Mesodermal cell (in vitro differentiated cells): Measurements from ENCODE around the gene NBAS.
"Not testable (repeated sequence)": the region's sequence is repeated elsewhere in the genome, so short reads cannot be mapped to it uniquely, and the experiment has no call there.

Experiments
- H3K27ac ChIP-seq: 2 replicates; pipeline ENCODE4 v1.7.0; 2013; ENCODE audit warnings: mild to moderate bottlenecking, low read depth, low read length, moderate library complexity; ENCODE audit not compliant: severe bottlenecking
- H3K36me3 ChIP-seq: 2 replicates; pipeline ENCODE4 v1.7.1; 2013; ENCODE audit warnings: mild to moderate bottlenecking, low read length, moderate library complexity; ENCODE audit not compliant: control insufficient read depth, insufficient read depth
- H3K4me1 ChIP-seq: one replicate; pipeline ENCODE4 v1.7.1; 2013; ENCODE audit warnings: mild to moderate bottlenecking, low read length; ENCODE audit not compliant: insufficient read depth, control insufficient read depth, poor library complexity, severe bottlenecking
- H3K4me3 ChIP-seq: 2 replicates; pipeline ENCODE4 v1.7.0; 2013; ENCODE audit warnings: low read length, control low read depth, mild to moderate bottlenecking; ENCODE audit not compliant: insufficient read depth, poor library complexity, severe bottlenecking; ENCODE audit errors: extremely low read depth
- H3K9me3 ChIP-seq: 2 replicates; pipeline ENCODE4 v1.7.1; 2013; ENCODE audit warnings: mild to moderate bottlenecking, low read length, moderate library complexity; ENCODE audit not compliant: control insufficient read depth
- WGBS, 2 experiments: methylation state at CpG; one replicate each; pipeline ENCODE4 v1.1.5; 2013; ENCODE audit warnings: missing lambda C conversion rate in 2 of 2; ENCODE audit not compliant: insufficient coverage in 2 of 2; 5-methylcytosine and 5-hydroxymethylcytosine counted together

NBAS gene

DNA sequence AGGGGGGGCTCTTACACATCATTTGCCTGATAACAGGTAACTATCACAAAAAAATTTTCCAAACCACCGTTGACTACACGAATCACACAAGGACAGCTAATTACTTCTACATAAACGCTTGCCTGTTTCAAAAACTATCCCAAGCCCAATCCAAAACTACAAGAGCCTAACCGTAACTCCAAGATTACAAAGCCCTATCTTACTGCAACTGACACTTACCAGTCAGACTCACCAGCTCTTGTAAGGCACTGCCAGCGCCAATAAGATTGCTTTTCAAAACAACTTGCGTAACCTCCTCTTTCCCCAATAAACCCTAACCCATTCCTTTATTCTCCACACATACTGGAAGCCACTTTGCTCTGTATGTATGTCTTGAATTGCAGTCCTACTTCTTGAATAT is 148.4 kb downstream of the NBAS start:
- H3K27ac ChIP-seq: no peak overlapping the region
- no peak overlapping the region for H3K4me3 ChIP-seq
- H3K4me1 ChIP-seq: no peaks in the 10 kb centered on the region
- 90 to 92% methylated on average over 4 to 6 of the region's 6 CpGs for WGBS, 2 experiments
- H3K36me3 ChIP-seq: peaks cover 11% of the 10 kb centered on the region
- no peaks in the 10 kb centered on the region for H3K9me3 ChIP-seq

DNA sequence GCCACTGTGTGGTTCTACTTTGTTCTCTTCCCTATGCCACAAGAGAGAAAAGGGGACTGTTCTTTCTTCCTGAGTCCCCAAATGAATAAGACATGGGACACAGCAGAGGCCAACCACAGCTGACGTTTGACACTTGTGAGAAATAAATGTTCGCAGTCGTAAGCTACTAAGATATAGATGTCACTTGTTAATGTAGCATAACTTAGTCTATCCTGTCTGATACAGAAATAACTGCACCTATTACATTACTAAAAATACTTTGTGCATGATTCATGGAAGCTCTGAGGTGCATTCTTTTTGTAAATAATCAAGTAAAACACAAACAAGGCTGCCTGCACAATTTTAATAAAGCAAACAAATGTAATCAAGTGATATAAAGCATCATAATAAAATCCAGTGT is 148.8 kb downstream of the NBAS start:
- H3K36me3 ChIP-seq: peaks cover 11% of the 10 kb centered on the region
- no peak overlapping the region for H3K4me3 ChIP-seq
- H3K9me3 ChIP-seq: no peaks in the 10 kb centered on the region
- no peak overlapping the region for H3K27ac ChIP-seq
- no CpG with 5 or more reads among the region's 3 CpGs for WGBS, 2 experiments
- H3K4me1 ChIP-seq: no peaks in the 10 kb centered on the region

DNA sequence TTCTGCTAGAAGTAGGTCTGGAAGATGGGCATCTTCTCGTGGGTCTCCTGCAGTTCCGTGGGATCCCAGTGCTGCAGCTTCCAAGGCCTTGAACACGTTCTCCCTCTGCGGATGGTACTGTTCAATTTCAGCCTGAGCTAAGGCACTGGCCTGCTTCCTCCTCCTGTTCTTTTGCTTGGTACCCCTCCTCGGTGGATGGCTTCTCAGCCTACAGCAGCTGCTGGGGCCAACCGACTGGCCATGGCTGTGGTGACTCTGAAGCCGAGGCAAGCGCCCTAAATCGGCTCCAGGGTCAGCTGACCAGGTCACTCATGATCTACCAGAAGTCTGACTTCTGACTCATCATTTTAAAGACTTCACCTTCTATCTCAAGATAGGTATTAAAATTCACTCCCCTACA is 150.2 kb downstream of the NBAS start:
- no peak overlapping the region for H3K27ac ChIP-seq
- peaks cover 7% of the 10 kb centered on the region for H3K36me3 ChIP-seq
- no peak overlapping the region for H3K4me3 ChIP-seq
- H3K9me3 ChIP-seq: no peaks in the 10 kb centered on the region
- 95 to 99% methylated on average over 6 to 9 of the region's 9 CpGs for WGBS, 2 experiments
- H3K4me1 ChIP-seq: no peaks in the 10 kb centered on the region

DNA sequence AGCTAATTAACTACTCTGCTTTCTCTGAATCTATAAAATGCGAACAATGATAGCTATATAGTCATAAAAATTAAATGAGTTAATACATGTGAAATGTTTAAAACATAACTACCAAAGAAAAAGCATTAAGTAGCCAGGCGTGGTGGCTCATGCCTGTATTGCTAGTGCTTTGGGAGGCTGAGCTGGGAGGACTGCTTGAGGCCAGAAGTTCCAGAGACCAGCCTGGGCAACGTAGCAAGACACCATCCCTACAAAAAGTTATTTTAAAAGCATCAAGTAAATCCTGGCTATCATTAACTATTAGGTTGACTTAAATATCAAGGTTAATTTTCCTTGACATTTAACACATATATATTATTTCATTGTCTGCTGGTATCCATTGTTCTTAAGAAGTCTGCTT is 152.4 kb downstream of the NBAS start:
- H3K4me1 ChIP-seq: no peaks in the 10 kb centered on the region
- no peak overlapping the region for H3K27ac ChIP-seq
- no peaks in the 10 kb centered on the region for H3K9me3 ChIP-seq
- H3K36me3 ChIP-seq: peaks cover 2% of the 10 kb centered on the region
- WGBS, 2 experiments: no CpG with 5 or more reads among the region's 3 CpGs
- H3K4me3 ChIP-seq: no peak overlapping the region

DNA sequence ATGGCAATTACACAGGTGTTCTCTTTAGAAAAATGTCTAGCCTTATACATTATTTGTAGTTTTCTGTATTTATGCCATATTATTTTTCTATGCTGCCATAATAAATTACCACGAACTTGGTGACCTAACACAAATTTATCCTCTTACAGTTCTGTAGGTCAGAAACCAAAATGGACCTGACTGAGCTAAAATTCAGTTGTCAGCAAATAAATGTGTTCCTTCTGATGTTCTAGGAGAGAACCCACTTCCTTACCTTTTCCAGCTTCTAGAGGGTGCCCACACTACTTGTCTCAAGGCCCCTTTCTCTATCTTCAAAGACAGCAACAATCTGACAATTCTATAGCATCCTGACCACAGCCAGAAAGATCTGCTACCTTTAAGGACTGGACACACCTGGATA is 153.5 kb downstream of the NBAS start:
- H3K4me1 ChIP-seq: no peaks in the 10 kb centered on the region
- no peaks in the 10 kb centered on the region for H3K9me3 ChIP-seq
- no peak overlapping the region for H3K27ac ChIP-seq
- no peak overlapping the region for H3K4me3 ChIP-seq
- no CpG with 5 or more reads among the region's 1 CpG for WGBS, 2 experiments
- H3K36me3 ChIP-seq: no peaks in the 10 kb centered on the region

DNA sequence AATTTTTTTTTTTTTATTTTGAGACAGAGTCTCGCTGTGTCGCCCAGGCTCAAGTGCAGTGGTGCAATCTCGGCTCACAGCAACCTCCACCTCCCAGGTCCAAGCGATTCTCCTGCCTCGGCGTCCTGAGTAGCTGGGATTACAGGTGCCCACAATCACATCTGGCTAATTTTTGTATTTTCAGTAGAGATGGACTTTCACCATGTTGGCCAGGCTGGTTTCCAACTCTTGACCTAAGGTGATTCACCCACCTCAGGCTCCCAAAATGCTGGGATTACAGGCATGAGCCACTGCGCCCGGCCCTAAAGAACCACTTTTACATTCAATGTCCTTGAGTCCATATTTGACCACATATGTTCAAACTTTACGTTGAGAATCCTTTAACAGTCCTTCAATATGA is 156.6 kb downstream of the NBAS start:
- not testable (repeated sequence) for H3K4me3 ChIP-seq, H3K36me3 ChIP-seq, H3K4me1 ChIP-seq, H3K27ac ChIP-seq, H3K9me3 ChIP-seq
- 90 to 97% methylated on average over 6 to 7 of the region's 9 CpGs for WGBS, 2 experiments

DNA sequence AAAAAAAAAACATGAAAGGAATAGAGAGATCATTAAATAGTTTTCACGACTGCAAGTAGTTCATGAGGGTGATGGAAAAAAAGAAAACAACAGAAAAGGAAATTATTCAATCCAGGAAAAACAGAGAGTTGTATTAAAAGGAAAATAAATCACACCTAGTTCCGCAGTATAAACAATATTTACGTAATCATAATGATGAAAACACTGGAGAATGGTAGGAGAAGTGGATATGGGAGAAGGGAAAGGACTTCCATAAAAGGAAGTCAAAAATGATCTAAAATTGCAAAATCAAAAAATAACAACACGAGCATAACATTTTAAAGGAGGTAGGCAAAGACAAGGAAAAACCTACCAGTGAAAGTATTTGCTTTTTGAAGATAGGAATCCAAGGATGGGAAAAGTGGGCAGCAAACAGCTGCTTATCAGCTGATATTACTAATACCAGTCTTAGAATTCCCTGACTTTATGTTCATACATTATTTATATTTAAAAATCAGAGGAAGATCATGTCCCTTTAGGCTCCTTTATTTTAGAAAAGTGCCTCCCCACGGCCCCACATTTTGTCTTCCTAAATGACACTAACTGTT is 160.8 kb downstream of the NBAS start:
- no peak overlapping the region for H3K4me3 ChIP-seq
- H3K4me1 ChIP-seq: no peaks in the 10 kb centered on the region
- H3K9me3 ChIP-seq: no peaks in the 10 kb centered on the region
- H3K36me3 ChIP-seq: peaks cover 10% of the 10 kb centered on the region
- H3K27ac ChIP-seq: no peak overlapping the region
- WGBS, 2 experiments: 94% methylated on average over 3 of the region's 5 CpGs; no CpG with 5 or more reads in 1 of the 2 experiments

DNA sequence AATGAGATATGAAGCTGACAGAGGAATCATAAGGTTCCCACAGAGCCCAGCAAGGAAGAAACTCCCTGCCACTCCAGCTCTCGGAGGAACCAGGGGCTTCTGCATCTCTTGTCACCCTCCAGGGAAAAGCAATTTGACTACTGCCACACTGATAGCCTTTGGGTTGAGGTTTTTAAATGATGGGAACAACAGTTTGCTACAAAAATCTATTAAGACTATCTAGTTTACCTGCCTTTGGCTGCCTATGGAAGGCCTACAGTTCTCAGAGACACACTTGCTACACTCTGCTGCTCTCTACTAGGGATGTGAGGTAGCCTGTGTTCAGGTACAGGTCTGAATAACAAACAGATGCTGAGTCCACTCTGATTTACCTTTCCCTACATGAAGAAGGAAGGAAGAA is 161.9 kb downstream of the NBAS start:
- H3K4me3 ChIP-seq: no peak overlapping the region
- H3K9me3 ChIP-seq: no peaks in the 10 kb centered on the region
- peaks cover 10% of the 10 kb centered on the region for H3K36me3 ChIP-seq
- H3K4me1 ChIP-seq: no peaks in the 10 kb centered on the region
- no peak overlapping the region for H3K27ac ChIP-seq
- no CpG with 5 or more reads among the region's 1 CpG for WGBS, 2 experiments

DNA sequence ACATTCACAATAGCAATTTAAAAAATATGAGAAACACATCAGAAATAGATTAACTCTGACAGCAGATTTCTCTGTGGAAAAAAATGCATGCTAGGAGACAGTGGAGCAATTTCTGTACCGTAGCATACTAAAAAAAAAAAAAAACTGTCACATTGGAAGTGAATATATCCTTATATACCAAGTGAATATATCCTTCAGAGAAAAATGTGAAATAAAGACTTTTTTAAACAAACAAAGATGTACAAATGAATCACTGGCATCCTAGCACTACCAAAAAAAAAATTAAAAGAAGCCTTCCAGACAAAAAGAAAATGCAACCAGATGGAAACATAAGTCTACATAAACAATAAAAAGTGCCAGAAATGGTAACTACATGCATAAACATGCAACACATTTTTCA is 169.4 kb downstream of the NBAS start:
- WGBS, 2 experiments: no CpG with 5 or more reads among the region's 1 CpG

DNA sequence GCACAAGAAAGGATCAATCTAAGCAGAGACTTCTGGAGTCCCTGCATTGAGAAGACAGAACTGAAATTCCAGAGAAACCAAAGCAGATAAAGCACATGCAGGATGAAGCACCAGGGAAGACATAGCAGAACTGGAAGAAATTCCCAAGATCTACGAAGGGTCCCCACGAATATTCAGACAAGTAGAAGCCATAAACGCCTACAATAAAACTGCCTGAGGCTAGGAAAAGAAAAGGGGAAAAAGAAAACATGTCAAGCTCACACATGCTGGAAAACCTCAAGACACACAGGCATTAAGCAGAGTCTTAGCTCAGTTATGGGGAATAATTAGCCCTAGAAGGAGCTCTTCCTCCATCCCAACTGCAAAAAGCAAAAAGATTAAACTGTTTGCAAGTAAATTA is 171.2 kb downstream of the NBAS start:
- Histone ChIP-seq H3K27ac (peak overlapping the region; percentile 66), H3K36me3 (peaks cover 9% of the 10 kb centered on the region), H3K9me3 (no peaks in the 10 kb centered on the region), H3K4me1 (no peaks in the 10 kb centered on the region), H3K4me3 (no peak overlapping the region)
- WGBS, 2 experiments: 90 to 100% methylated on average over 3 of the region's 3 CpGs

More for the DNA sequence above, 169.4 kb downstream of the NBAS start:
- Histone ChIP-seq H3K4me3 (no peak overlapping the region), H3K9me3 (no peaks in the 10 kb centered on the region), H3K27ac (no peak overlapping the region), H3K4me1 (no peaks in the 10 kb centered on the region), H3K36me3 (peaks cover 5% of the 10 kb centered on the region)

DNA sequence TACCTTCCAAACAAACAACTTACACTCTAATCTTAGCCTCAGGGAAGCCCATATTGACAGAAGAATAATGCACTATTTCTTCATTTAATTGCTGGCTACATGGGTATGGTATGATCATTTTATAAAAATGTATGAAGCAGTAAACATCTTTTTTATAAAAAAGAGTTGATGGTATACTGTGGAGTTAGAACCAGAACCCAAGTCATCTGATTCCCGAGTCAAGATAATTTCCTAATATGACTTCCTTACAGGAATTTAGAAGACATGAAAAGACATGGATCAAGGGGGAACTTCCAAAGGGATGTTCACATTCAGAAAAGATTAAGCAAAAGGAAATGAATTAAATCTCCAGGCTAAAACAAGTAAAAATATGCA is 171.8 kb downstream of the NBAS start:
- Histone ChIP-seq H3K36me3 (peaks cover 9% of the 10 kb centered on the region), H3K4me1 (no peaks in the 10 kb centered on the region), H3K27ac (peak overlapping the region; percentile 66), H3K4me3 (no peak overlapping the region), H3K9me3 (no peaks in the 10 kb centered on the region)
- WGBS, 2 experiments: 86% methylated on average over 1 of the region's 1 CpG; no CpG with 5 or more reads in 1 of the 2 experiments
